Endothelial cell (in vitro differentiated cells): ENCODE data around the gene RHOA. TPM values are rescaled to one million over a fixed set of nuclear protein-coding genes. Genes with fewer than 3 reads are reported as not detected.

Source experiments
- DNase-seq: peaks from one replicate; pipeline ENCODE4 v3.0.0; 2021; ENCODE audit warnings: low spot score
- H3K27ac Mint-ChIP-seq: one replicate; pipeline ENCODE4 v1.8.0; 2021; ENCODE audit warnings: mixed read lengths, inconsistent platforms; ENCODE audit not compliant: unreplicated experiment
- H3K27me3 Mint-ChIP-seq: one replicate; pipeline ENCODE4 v1.8.0; 2021; ENCODE audit warnings: mild to moderate bottlenecking, moderate library complexity, mixed read lengths, inconsistent platforms; ENCODE audit not compliant: unreplicated experiment
- H3K36me3 Mint-ChIP-seq: one replicate; pipeline ENCODE4 v1.8.0; 2021; ENCODE audit warnings: mild to moderate bottlenecking, low read depth, mixed read lengths, inconsistent platforms; ENCODE audit not compliant: unreplicated experiment
- H3K4me1 Mint-ChIP-seq: one replicate; pipeline ENCODE4 v1.8.0; 2021; ENCODE audit warnings: mild to moderate bottlenecking, mixed read lengths, inconsistent platforms; ENCODE audit not compliant: unreplicated experiment
- H3K4me3 Mint-ChIP-seq: one replicate; pipeline ENCODE4 v1.8.0; 2021; ENCODE audit warnings: mild to moderate bottlenecking, mixed read lengths, inconsistent platforms; ENCODE audit not compliant: unreplicated experiment
- H3K9me3 Mint-ChIP-seq: one replicate; pipeline ENCODE4 v1.8.0; 2021; ENCODE audit warnings: mixed read lengths, inconsistent platforms; ENCODE audit not compliant: unreplicated experiment
- long read RNA-seq: library from polyadenylated mRNA; unstranded; transcript quantifications from one replicate; pipeline ENCODE4 v2.0.0, GENCODE V29; 2020; ENCODE audit not compliant: unreplicated experiment
- total RNA-seq: library from RNA; stranded (reverse); fragmentation: NEBNext Ultra II Directional; extraction: Animal tissue kit (Norgen Biotek cat#: 25700); gene quantifications from one replicate; pipeline ENCODE4 v1.2.1, GENCODE V29; 2021; ENCODE audit not compliant: unreplicated experiment
- TF ChIP-seq, protein P1 (sequence below): fragments of 200-600 bp; sonication (generic); IDR thresholded peaks from one replicate; pipeline ENCODE4 v1.5.0; 2021; ENCODE audit warnings: antibody characterized with exemption; ENCODE audit not compliant: unreplicated experiment

RHOA gene
- total RNA-seq, result 583 TPM
- long read RNA-seq, transcript RHOA-202 (5 exons, 2,031 nt), result major isoform, 669 of 734 reads
- long read RNA-seq, transcript RHOA-206 (4 exons, 889 nt), result minor isoform, 5 of 734 reads
- long read RNA-seq, partial matches to known transcripts, result 9 of 734 reads
- long read RNA-seq, other reads (novel, unspliced or antisense), result 48 of 734 reads

- Mint-ChIP-seq H3K9me3 (no peaks in the 10 kb centered on the region), H3K36me3 (peaks cover 30% of the 10 kb centered on the region), H3K4me3 (peak within 1 kb of the TSS; percentile 99), H3K4me1 (peaks cover 51% of the 10 kb centered on the region), H3K27me3 (peaks cover 24% of the 10 kb centered on the region), H3K27ac (peak within 1 kb of the TSS; percentile 98)
- TF ChIP-seq, protein P1, sequence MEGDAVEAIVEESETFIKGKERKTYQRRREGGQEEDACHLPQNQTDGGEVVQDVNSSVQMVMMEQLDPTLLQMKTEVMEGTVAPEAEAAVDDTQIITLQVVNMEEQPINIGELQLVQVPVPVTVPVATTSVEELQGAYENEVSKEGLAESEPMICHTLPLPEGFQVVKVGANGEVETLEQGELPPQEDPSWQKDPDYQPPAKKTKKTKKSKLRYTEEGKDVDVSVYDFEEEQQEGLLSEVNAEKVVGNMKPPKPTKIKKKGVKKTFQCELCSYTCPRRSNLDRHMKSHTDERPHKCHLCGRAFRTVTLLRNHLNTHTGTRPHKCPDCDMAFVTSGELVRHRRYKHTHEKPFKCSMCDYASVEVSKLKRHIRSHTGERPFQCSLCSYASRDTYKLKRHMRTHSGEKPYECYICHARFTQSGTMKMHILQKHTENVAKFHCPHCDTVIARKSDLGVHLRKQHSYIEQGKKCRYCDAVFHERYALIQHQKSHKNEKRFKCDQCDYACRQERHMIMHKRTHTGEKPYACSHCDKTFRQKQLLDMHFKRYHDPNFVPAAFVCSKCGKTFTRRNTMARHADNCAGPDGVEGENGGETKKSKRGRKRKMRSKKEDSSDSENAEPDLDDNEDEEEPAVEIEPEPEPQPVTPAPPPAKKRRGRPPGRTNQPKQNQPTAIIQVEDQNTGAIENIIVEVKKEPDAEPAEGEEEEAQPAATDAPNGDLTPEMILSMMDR, result no peak
- DNase-seq, result peak; percentile 96
These were observed at the start of gene RHOA, which contains the start of gene TCTA for GRCh38 chr3:49411968-49412631. Gene RHOA (minus strand): TSS chr3:49411976. CDS start chr3:49375589, 36,387 bp downstream. Gene TCTA (plus strand): TSS chr3:49412423. CDS start chr3:49412427, 4 bp downstream.

GRCh38 chr3:49460956-49461355 lies 49.2 kb upstream of the RHOA start:
- no peak overlapping the region for H3K27ac Mint-ChIP-seq
- peaks cover 6% of the 10 kb centered on the region for H3K27me3 Mint-ChIP-seq
- TF ChIP-seq, protein P1, result no peak
- no peaks in the 10 kb centered on the region for H3K36me3 Mint-ChIP-seq
- H3K4me1 Mint-ChIP-seq, result peaks cover 23% of the 10 kb centered on the region
- H3K9me3 Mint-ChIP-seq, result no peaks in the 10 kb centered on the region
- no peak for DNase-seq
- H3K4me3 Mint-ChIP-seq, result no peak overlapping the region

GRCh38 chr3:49460188-49460890 lies 48.6 kb upstream of the RHOA start:
- no peak for DNase-seq
- Mint-ChIP-seq H3K4me3 (no peak overlapping the region), H3K27ac (no peak overlapping the region), H3K9me3 (no peaks in the 10 kb centered on the region), H3K36me3 (no peaks in the 10 kb centered on the region), H3K4me1 (peaks cover 27% of the 10 kb centered on the region), H3K27me3 (peaks cover 6% of the 10 kb centered on the region)
- TF ChIP-seq, protein P1, result no peak

DNA sequence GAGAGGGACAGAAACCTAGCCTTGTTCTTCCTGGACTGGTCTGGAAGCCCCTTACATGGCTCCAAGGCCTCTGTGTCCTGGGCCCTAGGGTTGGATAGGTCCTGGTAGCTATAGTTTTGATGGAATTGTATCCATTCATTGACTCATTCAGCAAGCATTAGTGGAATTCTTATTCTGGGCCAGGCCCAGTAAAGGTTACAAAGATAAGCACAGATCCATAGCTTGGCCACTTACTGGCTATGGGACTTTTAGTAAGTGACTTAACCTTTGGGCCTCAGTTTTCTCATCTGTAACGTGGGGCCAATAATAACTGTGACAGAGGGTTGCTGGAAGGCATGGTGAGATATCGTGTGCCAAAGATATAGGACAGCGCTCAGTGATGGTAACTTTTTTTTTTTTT lies 44.7 kb upstream of the RHOA start:
- Mint-ChIP-seq H3K9me3 (no peaks in the 10 kb centered on the region), H3K4me3 (no peak overlapping the region), H3K36me3 (no peaks in the 10 kb centered on the region), H3K4me1 (peaks cover 24% of the 10 kb centered on the region), H3K27me3 (peaks cover 9% of the 10 kb centered on the region), H3K27ac (no peak overlapping the region)
- DNase-seq, result no peak
- TF ChIP-seq, protein P1, result no peak
